ENCODE results near the gene JAK3. TPM values are rescaled to one million over a fixed set of nuclear protein-coding genes. Genes with fewer than 3 reads are reported as not detected.
A peak's percentile ranks its signal among the peaks of the same experiment; 100 is the strongest.

The JAK3 gene
- total and polyA plus RNA-seq, 2 of the 8 experiments (the other 6 are each of a cell fraction or from before 2014, with no cell fraction given): 4.0 to 4.7 TPM

DNA sequence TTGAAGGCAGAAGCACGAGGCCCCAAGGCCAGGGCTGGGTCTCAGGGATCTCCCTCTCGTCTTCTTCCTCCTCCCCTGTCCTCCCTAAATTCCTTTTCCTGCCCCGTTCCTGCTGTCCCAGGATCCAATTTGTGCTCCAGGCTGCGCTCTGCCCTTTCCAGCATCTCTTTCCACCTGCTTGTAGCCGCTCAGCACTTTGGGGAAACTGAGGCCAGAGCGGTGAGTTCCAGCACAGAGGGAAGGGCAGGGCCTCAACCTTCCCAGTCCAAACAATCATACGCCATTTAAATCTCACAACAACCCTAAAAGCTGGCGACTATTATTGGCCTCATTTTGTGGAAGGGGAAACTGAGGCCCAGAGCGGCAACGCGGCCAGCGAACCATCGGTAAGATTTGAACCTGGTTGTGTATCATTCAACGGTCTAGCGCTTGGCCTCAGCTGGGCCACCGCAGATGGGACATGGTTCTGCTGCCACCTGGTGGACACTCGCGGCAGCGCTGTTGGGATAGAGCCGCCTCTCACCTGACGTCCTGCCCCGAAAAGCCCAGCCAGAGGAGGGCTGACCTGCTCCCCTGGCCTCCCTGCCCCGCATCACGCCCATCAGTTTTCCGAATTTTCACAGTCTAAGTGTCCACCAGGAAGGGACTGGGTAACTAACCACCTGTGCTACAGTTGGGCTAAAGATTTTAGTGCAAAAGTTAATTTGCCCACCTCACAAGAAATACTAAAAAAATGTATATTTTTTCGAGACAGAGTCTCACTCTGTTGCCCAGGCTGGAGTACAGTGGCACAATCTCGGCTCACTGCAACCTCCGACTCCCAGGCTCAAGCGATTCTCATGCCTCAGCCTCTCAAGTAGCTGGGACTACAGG, 7.7 kb upstream of the JAK3 start (continued):
- TF ChIP-seq CREB1 (IDR thresholded peaks at IDR 0.05) (0 out of 2 replicates have a peak, but pooled peaks have one; percentile 34), RXRA (IDR thresholded peaks at IDR 0.05; ENCODE audit: insufficient read depth, low read depth, low read length) (no peak), HDAC2 (IDR thresholded peaks at IDR 0.05; ENCODE audit: borderline replicate concordance in 1 of 2, low read depth in 2 of 2, low read length in 2 of 2) (0 out of 4 replicates have a peak, but pooled peaks of 1 of the 2 experiments have one; percentile 35), SIN3A (conservative IDR thresholded peaks at IDR 0.05 in 1 of 2, IDR thresholded peaks at IDR 0.05 in 1 of 2; ENCODE audit: low read depth in 1 of 2, low read length in 2 of 2) (peak in 1 of 2 experiments; percentile 61; a peak in 1 of 4 replicates), RAD21 (IDR thresholded peaks at IDR 0.05 in 1 of 2, conservative IDR thresholded peaks at IDR 0.05 in 1 of 2; ENCODE audit: low read depth in 2 of 2, low read length in 2 of 2) (peak; percentile 97 to 98), SUZ12 (IDR thresholded peaks at IDR 0.05; ENCODE audit: low read length) (no peak)
- TF ChIP-seq, protein P1, sequence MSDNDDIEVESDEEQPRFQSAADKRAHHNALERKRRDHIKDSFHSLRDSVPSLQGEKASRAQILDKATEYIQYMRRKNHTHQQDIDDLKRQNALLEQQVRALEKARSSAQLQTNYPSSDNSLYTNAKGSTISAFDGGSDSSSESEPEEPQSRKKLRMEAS (IDR thresholded peaks at IDR 0.05): peak; percentile 63; the same call in 1 of the 2 replicates

All from H1 (cell line).